HEK293 (cell line): Measurements from ENCODE around the gene ZC3H18.

ENCODE experiments used
- CTCF ChIA-PET: fragments of 350-600 bp; formaldehyde crosslinking; extraction: SDS; loops from one replicate; lab custom pipeline; 2021; ENCODE audit warnings: antibody characterized with exemption; lab: Yijun Ruan, JAX
- POLR2A ChIA-PET: fragments of 300-600 bp; formaldehyde crosslinking; extraction: SDS; loops from one replicate; lab custom pipeline; 2020; ENCODE audit warnings: antibody characterized with exemption, inconsistent platforms; lab: Yijun Ruan, JAX
- H3K27ac ChIP-seq: fragments of 200-500 bp; sonication (Bioruptor generic); 2 replicates; pipeline ENCODE4 v1.5.1; 2014; ENCODE audit warnings: low read depth, low read length, control low read depth, inconsistent platforms; ENCODE audit errors: extremely low read depth
- H3K36me3 ChIP-seq, 2 experiments: fragments of 200-500 bp in 1 of 2; sonication (Bioruptor generic) in 1 of 2; 1 replicate in 1 of 2; 2 replicates in 1 of 2; pipeline ENCODE4 v1.5.1; 2014 to 2017; ENCODE audit warnings: inconsistent platforms in 2 of 2, low read length in 2 of 2; ENCODE audit not compliant: control insufficient read depth in 2 of 2, insufficient read depth in 1 of 2
- H3K4me1 ChIP-seq: fragments of 200-500 bp; sonication (Bioruptor generic); 2 replicates; pipeline ENCODE4 v1.5.1; 2014; ENCODE audit warnings: mild to moderate bottlenecking, low read length, inconsistent platforms; ENCODE audit not compliant: control insufficient read depth, insufficient read depth
- H3K4me3 ChIP-seq: 2 replicates; pipeline ENCODE4 v1.5.1; 2011; ENCODE audit warnings: low read depth, mild to moderate bottlenecking, control low read depth, low read length, moderate library complexity
- H3K9me3 ChIP-seq: fragments of 200-500 bp; sonication (Bioruptor generic); 2 replicates; pipeline ENCODE4 v1.5.1; 2014; ENCODE audit warnings: low read depth, low read length, inconsistent platforms; ENCODE audit not compliant: control insufficient read depth, insufficient read depth
- TCF7L2 ChIP-seq: IDR thresholded peaks from 2 replicates; pipeline ENCODE4 v1.6.1; 2011; ENCODE audit warnings: low read depth, mild to moderate bottlenecking, inconsistent platforms, low read length, moderate library complexity, borderline replicate concordance
- TRIM28 ChIP-seq: IDR thresholded peaks from 2 replicates; pipeline ENCODE4 v1.6.1; 2011; ENCODE audit warnings: low read length, control low read depth, borderline replicate concordance
- ZNF274 ChIP-seq, 2 experiments: fragments of 200-500 bp in 1 of 2; fragments of 450-650 bp in 1 of 2; sonication (Bioruptor generic) in 1 of 2; formaldehyde crosslinking in 1 of 2; IDR thresholded peaks; 2 replicates each; pipeline versions ENCODE4 v1.5.1 to v1.6.1; 2014 to 2016; ENCODE audit warnings: borderline replicate concordance in 1 of 2, inconsistent platforms in 1 of 2, low read length in 1 of 2, missing biosample characterization in 1 of 2, missing genetic modification characterization in 1 of 2
- ZNF335 ChIP-seq: fragments of 450-650 bp; formaldehyde crosslinking; conservative IDR thresholded peaks from 2 replicates; pipeline ENCODE4 v1.5.1; 2016; ENCODE audit warnings: missing biosample characterization, missing genetic modification characterization
- ZNF473 ChIP-seq: fragments of 450-650 bp; formaldehyde crosslinking; IDR thresholded peaks from 2 replicates; pipeline ENCODE4 v1.5.1; 2017; ENCODE audit warnings: missing biosample characterization, missing genetic modification characterization
- ZNF529 ChIP-seq: fragments of 450-650 bp; formaldehyde crosslinking; IDR thresholded peaks from 2 replicates; pipeline ENCODE4 v1.5.1; 2017; ENCODE audit warnings: missing genetic modification characterization, missing biosample characterization; ENCODE audit not compliant: insufficient replicate concordance
- ZNF549 ChIP-seq: fragments of 450-650 bp; IDR thresholded peaks from 2 replicates; pipeline ENCODE4 v1.5.1; 2018; ENCODE audit warnings: missing biosample characterization, missing genetic modification characterization, mild to moderate bottlenecking, inconsistent platforms, moderate library complexity
- ZNF777 ChIP-seq: fragments of 450-650 bp; formaldehyde crosslinking; IDR thresholded peaks from 2 replicates; pipeline ENCODE4 v1.5.1; 2017; ENCODE audit warnings: missing biosample characterization, missing genetic modification characterization, borderline replicate concordance
- TF ChIP-seq, protein P1 (sequence below): fragments of 450-650 bp; formaldehyde crosslinking; IDR thresholded peaks from 2 replicates; pipeline ENCODE4 v1.5.1; 2016; ENCODE audit warnings: missing biosample characterization, missing genetic modification characterization, low read depth
- TF ChIP-seq, protein P2 (sequence below): fragments of 450-650 bp; formaldehyde crosslinking; IDR thresholded peaks from 2 replicates; pipeline ENCODE4 v1.5.1; 2016; ENCODE audit warnings: missing biosample characterization, missing genetic modification characterization
- TF ChIP-seq, protein P3 (sequence below): fragments of 450-650 bp; formaldehyde crosslinking; IDR thresholded peaks from 2 replicates; pipeline ENCODE4 v1.5.1; 2016; ENCODE audit warnings: missing biosample characterization, missing genetic modification characterization, borderline replicate concordance

Gene ZC3H18

DNA sequence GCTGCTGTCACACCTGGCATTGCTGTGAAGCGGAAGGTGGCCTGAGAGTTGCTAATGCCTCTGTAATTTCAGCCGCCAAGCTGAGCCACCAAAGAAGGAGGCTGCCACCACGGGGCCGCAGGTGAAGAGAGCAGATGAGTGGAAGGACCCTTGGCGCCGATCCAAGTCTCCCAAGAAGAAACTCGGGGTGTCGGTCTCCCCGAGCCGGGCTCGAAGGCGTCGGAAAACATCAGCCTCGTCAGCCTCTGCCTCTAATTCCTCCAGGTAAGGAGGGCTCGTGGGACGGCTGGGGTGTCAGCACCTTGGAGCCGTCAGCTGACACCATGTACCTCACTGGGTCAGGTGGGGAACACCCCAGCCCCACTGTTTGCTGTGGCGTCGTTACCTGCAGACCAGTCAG lies 51.9 kb downstream of the ZC3H18 start:
- POLR2A ChIA-PET = no interaction called here

DNA sequence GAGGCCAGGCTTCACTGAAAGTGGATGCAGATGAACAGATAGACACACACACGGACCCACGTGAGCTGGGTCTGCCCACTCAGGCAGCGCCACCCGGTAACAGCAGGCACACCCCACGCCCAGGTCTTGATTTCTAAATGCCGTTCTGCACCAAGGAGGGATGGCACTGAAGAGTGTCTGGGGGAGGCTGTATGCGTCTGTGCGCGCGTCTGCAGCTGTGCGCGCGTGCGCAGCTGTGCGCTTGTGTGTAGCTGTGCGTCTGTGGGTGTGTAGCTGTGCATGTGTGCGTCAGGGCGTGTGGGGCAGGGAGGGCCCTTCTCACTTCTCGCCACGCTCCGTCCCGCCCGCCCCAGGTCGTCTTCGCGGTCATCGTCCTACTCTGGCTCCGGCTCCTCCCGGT lies 52.7 kb downstream of the ZC3H18 start:
- ChIA-PET POLR2A (no interaction called here), CTCF (interaction anchor here (0.7 to 1.6 kb wide), 2 partner anchors 10 to 59 kb away, joined by 3 to 7 read pairs; no protein-coding TSS in a partner anchor)

More for the DNA sequence above, 51.9 kb downstream of the ZC3H18 start:
- H3K9me3 ChIP-seq = no peaks in the 10 kb centered on the region
- no peak overlapping the region for H3K4me3 ChIP-seq
- TF ChIP-seq ZNF549 (tag by site-specific recombination) = no peak
- no peak for TF ChIP-seq ZNF274 (IDR thresholded peaks at IDR 0.05; ENCODE audit: low read length)
- TF ChIP-seq ZNF274 (tag by site-specific recombination; IDR thresholded peaks at IDR 0.05; ENCODE audit: borderline replicate concordance) = no peak
- TF ChIP-seq ZNF529 (tag by site-specific recombination) = no peak
- TF ChIP-seq TRIM28 = no peak
- TF ChIP-seq ZNF335 = no peak
- TF ChIP-seq TCF7L2 = no peak
- no peak for TF ChIP-seq ZNF777
- no peak for TF ChIP-seq ZNF473 (tag by site-specific recombination)
- H3K4me1 ChIP-seq = no peaks in the 10 kb centered on the region
- no peak overlapping the region for H3K27ac ChIP-seq
- peaks cover 3 to 79% of the 10 kb centered on the region in 2 experiments; a peak in 2 of 3 replicates for H3K36me3 ChIP-seq
- CTCF ChIA-PET = no interaction called here

More for the DNA sequence above, 52.7 kb downstream of the ZC3H18 start:
- H3K4me3 ChIP-seq = no peak overlapping the region
- peaks cover 4 to 83% of the 10 kb centered on the region in 2 experiments; a peak in 2 of 3 replicates for H3K36me3 ChIP-seq
- H3K4me1 ChIP-seq = no peaks in the 10 kb centered on the region
- H3K27ac ChIP-seq = no peak overlapping the region
- H3K9me3 ChIP-seq = no peaks in the 10 kb centered on the region
- TF ChIP-seq, protein P1, sequence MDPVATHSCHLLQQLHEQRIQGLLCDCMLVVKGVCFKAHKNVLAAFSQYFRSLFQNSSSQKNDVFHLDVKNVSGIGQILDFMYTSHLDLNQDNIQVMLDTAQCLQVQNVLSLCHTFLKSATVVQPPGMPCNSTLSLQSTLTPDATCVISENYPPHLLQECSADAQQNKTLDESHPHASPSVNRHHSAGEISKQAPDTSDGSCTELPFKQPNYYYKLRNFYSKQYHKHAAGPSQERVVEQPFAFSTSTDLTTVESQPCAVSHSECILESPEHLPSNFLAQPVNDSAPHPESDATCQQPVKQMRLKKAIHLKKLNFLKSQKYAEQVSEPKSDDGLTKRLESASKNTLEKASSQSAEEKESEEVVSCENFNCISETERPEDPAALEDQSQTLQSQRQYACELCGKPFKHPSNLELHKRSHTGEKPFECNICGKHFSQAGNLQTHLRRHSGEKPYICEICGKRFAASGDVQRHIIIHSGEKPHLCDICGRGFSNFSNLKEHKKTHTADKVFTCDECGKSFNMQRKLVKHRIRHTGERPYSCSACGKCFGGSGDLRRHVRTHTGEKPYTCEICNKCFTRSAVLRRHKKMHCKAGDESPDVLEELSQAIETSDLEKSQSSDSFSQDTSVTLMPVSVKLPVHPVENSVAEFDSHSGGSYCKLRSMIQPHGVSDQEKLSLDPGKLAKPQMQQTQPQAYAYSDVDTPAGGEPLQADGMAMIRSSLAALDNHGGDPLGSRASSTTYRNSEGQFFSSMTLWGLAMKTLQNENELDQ (tag by site-specific recombination) = no peak
- TF ChIP-seq, protein P2, sequence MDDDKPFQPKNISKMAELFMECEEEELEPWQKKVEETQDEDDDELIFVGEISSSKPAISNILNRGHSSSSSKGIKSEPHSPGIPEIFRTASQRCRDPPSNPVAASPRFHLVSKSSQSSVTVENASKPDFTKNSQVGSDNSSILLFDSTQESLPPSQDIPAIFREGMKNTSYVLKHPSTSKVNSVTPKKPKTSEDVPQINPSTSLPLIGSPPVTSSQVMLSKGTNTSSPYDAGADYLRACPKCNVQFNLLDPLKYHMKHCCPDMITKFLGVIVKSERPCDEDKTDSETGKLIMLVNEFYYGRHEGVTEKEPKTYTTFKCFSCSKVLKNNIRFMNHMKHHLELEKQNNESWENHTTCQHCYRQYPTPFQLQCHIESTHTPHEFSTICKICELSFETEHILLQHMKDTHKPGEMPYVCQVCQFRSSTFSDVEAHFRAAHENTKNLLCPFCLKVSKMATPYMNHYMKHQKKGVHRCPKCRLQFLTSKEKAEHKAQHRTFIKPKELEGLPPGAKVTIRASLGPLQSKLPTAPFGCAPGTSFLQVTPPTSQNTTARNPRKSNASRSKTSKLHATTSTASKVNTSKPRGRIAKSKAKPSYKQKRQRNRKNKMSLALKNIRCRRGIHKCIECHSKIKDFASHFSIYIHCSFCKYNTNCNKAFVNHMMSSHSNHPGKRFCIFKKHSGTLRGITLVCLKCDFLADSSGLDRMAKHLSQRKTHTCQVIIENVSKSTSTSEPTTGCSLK (tag by site-specific recombination) = no peak
- TF ChIP-seq, protein P3, sequence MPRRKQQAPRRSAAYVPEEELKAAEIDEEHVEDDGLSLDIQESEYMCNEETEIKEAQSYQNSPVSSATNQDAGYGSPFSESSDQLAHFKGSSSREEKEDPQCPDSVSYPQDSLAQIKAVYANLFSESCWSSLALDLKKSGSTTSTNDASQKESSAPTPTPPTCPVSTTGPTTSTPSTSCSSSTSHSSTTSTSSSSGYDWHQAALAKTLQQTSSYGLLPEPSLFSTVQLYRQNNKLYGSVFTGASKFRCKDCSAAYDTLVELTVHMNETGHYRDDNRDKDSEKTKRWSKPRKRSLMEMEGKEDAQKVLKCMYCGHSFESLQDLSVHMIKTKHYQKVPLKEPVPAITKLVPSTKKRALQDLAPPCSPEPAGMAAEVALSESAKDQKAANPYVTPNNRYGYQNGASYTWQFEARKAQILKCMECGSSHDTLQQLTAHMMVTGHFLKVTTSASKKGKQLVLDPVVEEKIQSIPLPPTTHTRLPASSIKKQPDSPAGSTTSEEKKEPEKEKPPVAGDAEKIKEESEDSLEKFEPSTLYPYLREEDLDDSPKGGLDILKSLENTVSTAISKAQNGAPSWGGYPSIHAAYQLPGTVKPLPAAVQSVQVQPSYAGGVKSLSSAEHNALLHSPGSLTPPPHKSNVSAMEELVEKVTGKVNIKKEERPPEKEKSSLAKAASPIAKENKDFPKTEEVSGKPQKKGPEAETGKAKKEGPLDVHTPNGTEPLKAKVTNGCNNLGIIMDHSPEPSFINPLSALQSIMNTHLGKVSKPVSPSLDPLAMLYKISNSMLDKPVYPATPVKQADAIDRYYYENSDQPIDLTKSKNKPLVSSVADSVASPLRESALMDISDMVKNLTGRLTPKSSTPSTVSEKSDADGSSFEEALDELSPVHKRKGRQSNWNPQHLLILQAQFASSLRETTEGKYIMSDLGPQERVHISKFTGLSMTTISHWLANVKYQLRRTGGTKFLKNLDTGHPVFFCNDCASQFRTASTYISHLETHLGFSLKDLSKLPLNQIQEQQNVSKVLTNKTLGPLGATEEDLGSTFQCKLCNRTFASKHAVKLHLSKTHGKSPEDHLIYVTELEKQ (tag by site-specific recombination) = no peak
- TF ChIP-seq, all 188 proteins: peak for 0
